ENCODE results near the gene KHDC4. TPM values are rescaled to one million over a fixed set of nuclear protein-coding genes. Genes with fewer than 3 reads are reported as not detected.
A peak's percentile ranks its signal among the peaks of the same experiment; 100 is the strongest.

Gene KHDC4
- total and polyA plus RNA-seq, 2 of the 4 experiments (the other 2 are of a cell fraction) = 28.0 to 29.9 TPM

DNA sequence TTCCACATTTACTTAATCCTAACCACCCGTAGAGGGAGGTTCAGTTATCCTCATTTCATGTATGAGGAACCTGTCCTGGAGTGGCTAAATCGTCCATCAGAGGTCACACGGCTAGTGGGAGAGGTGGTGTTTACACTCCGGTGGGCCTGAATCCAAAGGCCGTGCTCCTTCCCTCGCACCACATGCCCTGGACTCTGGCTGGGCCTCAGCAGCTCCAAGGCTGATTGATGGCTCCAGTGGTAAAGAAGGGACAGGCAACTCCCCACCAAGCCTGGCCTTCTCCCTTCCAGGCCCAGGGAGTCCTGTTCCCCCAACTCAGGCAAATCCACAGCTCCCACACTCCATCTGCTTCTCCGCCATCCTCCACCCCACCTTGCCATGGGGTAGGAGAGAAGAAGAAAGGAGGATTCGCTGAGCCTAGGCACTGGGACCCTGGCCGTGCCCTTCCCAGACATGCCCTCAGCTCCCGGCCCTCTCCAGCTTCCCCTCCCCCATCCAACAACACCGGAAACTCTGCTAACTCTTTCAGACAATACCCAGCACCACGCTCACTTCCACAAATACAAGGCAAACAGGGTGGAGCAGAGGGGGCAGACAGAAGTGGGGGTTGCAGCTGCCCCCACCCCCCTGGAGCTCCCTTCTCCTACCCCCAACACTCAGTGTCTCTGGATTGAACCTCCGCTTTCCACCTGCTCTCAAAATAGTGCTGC is 33.3 kb upstream of the KHDC4 start:
- WGBS, 2 experiments (ENCODE audit: extremely low coverage in 2 of 2, insufficient read length in 1 of 2) = no CpG with 5 or more reads among the region's 13 CpGs
- H3K27ac ChIP-seq (ENCODE audit: insufficient read depth, low read length) = peak overlapping the region; percentile 82
- no peak overlapping the region for H3K56ac ChIP-seq (ENCODE audit: extremely low read depth, insufficient read depth, low read length)
- H4K8ac ChIP-seq (ENCODE audit: low read depth in 2 of 2, low read length in 2 of 2) = peak overlapping the region; percentile 45 to 48; a peak in 2 of 4 replicates
- peak overlapping the region; percentile 56; the same call in 1 of the 3 replicates for H2BK15ac ChIP-seq (ENCODE audit: low read depth, low read length)
- H3K9ac ChIP-seq (ENCODE audit: low read depth, low read length) = peak overlapping the region; percentile 25
- peak overlapping the region; percentile 12; the same call in 1 of the 2 replicates for H3K4me2 ChIP-seq (ENCODE audit: low read depth, low read length)
- dilution Hi-C loops (cut with HindIII; ENCODE audit: low sequenced_read_pairs, unreplicated experiment) = no loop called here
- H3K4me3 ChIP-seq (ENCODE audit: insufficient read depth, low read depth, low read length) = no peak overlapping the region
- ATAC-seq (ENCODE audit: low read depth) = no peak
- no peak overlapping the region for H2BK120ac ChIP-seq (ENCODE audit: low read depth, low read length)
- no peak overlapping the region for H2BK20ac ChIP-seq (ENCODE audit: low read depth, low read length)
- peaks cover 50% of the 10 kb centered on the region for H3K4me1 ChIP-seq (ENCODE audit: control insufficient read depth, insufficient read depth, low read length)
- 0 out of 2 replicates have a peak overlapping the region, but pooled peaks have one; percentile 22 for H3K14ac ChIP-seq (replicated peaks; ENCODE audit: low read depth, low read length)
- H3K27me3 ChIP-seq (ENCODE audit: control insufficient read depth, insufficient read depth, low read length) = no peaks in the 10 kb centered on the region
- peaks cover 88% of the 10 kb centered on the region for H4K20me1 ChIP-seq (ENCODE audit: insufficient read depth, low read length)
- H2AFZ ChIP-seq (replicated peaks; ENCODE audit: low read length, poor library complexity) = no peak overlapping the region
- peak overlapping the region; percentile 62 for H3K18ac ChIP-seq (ENCODE audit: low read depth, low read length)
- ChIA-PET POLR2A (ENCODE audit: unreplicated experiment) (interaction anchor here (0.5 to 0.7 kb wide), 2 partner anchors 9 kb away, joined by 3 to 5 read pairs; no protein-coding TSS in a partner anchor), CTCF (interaction anchor here (1.0 to 1.4 kb wide), 2 partner anchors 13 to 22 kb away, joined by 4 read pairs; no protein-coding TSS in a partner anchor)
- no TSS peak for BruUV-seq (replicated peaks)
- H3K23ac ChIP-seq (ENCODE audit: low read depth, low read length) = peak overlapping the region; percentile 14; the same call in 1 of the 2 replicates
- peak overlapping the region; percentile 78 for H2AK5ac ChIP-seq (ENCODE audit: low read depth, low read length)
- intact Hi-C loops (cut with micrococcal nuclease) = no loop called here
- H4K5ac ChIP-seq (ENCODE audit: low read depth, low read length) = peak overlapping the region; percentile 14
- H2BK5ac ChIP-seq (ENCODE audit: low read depth, low read length, poor library complexity, severe bottlenecking) = peak overlapping the region; percentile 67
- H3K9me3 ChIP-seq (ENCODE audit: control insufficient read depth, insufficient read depth, low read length) = no peaks in the 10 kb centered on the region
- peak overlapping the region; percentile 47 for H2AK9ac ChIP-seq (replicated peaks; ENCODE audit: low read depth, low read length, poor library complexity)
- peaks cover 43% of the 10 kb centered on the region for H3K9me1 ChIP-seq (ENCODE audit: insufficient read depth, low read length)
- DNase-seq = no peak
- peak overlapping the region; percentile 57; the same call in 1 of the 2 replicates for H4K91ac ChIP-seq (ENCODE audit: insufficient read depth, low read depth, low read length)
- peak overlapping the region; percentile 68 for H3K4ac ChIP-seq (ENCODE audit: low read depth, low read length)
- H3K79me1 ChIP-seq (ENCODE audit: low read depth in 1 of 2, low read length in 2 of 2) = peaks cover 37 to 82% of the 10 kb centered on the region in 2 experiments
- H3K36me3 ChIP-seq (ENCODE audit: control insufficient read depth, insufficient read depth, low read length) = peaks cover 69% of the 10 kb centered on the region
- in situ Hi-C loops (cut with MboI; ENCODE audit: low sequenced_read_pairs) = no loop called here
- TF ChIP-seq, protein P1, sequence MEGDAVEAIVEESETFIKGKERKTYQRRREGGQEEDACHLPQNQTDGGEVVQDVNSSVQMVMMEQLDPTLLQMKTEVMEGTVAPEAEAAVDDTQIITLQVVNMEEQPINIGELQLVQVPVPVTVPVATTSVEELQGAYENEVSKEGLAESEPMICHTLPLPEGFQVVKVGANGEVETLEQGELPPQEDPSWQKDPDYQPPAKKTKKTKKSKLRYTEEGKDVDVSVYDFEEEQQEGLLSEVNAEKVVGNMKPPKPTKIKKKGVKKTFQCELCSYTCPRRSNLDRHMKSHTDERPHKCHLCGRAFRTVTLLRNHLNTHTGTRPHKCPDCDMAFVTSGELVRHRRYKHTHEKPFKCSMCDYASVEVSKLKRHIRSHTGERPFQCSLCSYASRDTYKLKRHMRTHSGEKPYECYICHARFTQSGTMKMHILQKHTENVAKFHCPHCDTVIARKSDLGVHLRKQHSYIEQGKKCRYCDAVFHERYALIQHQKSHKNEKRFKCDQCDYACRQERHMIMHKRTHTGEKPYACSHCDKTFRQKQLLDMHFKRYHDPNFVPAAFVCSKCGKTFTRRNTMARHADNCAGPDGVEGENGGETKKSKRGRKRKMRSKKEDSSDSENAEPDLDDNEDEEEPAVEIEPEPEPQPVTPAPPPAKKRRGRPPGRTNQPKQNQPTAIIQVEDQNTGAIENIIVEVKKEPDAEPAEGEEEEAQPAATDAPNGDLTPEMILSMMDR (conservative IDR thresholded peaks at IDR 0.05; ENCODE audit: low read depth, low read length) = no peak
- TF ChIP-seq CEBPB (IDR thresholded peaks at IDR 0.05; ENCODE audit: low read depth, low read length) = no peak
- TF ChIP-seq RFX5 (IDR thresholded peaks at IDR 0.05; ENCODE audit: low read depth, low read length) = no peak
- no peak for TF ChIP-seq MAFK (IDR thresholded peaks at IDR 0.05; ENCODE audit: low read depth, low read length)
- no peak for TF ChIP-seq POLR2A (IDR thresholded peaks at IDR 0.05; ENCODE audit: low read depth, low read length)
- TF ChIP-seq FOS (IDR thresholded peaks at IDR 0.05; ENCODE audit: low read depth, low read length) = no peak
- no peak for TF ChIP-seq CHD1 (IDR thresholded peaks at IDR 0.05; ENCODE audit: low read depth, low read length)
- TF ChIP-seq, protein P2, sequence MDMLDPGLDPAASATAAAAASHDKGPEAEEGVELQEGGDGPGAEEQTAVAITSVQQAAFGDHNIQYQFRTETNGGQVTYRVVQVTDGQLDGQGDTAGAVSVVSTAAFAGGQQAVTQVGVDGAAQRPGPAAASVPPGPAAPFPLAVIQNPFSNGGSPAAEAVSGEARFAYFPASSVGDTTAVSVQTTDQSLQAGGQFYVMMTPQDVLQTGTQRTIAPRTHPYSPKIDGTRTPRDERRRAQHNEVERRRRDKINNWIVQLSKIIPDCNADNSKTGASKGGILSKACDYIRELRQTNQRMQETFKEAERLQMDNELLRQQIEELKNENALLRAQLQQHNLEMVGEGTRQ (IDR thresholded peaks at IDR 0.05; ENCODE audit: low read depth, low read length) = no peak
- no peak for TF ChIP-seq BHLHE40 (IDR thresholded peaks at IDR 0.05; ENCODE audit: low read depth, low read length)
- TF ChIP-seq MAZ (IDR thresholded peaks at IDR 0.05; ENCODE audit: borderline replicate concordance, low read depth, low read length) = no peak
- TF ChIP-seq RAD21 (IDR thresholded peaks at IDR 0.05; ENCODE audit: low read length) = no peak
- no peak for TF ChIP-seq MXI1 (IDR thresholded peaks at IDR 0.05; ENCODE audit: borderline replicate concordance, low read depth, low read length)
- no peak for TF ChIP-seq NFE2L2 (IDR thresholded peaks at IDR 0.05; ENCODE audit: low read depth, low read length)
- TF ChIP-seq SMC3 (IDR thresholded peaks at IDR 0.05; ENCODE audit: low read depth, low read length) = no peak
- TF ChIP-seq, protein P3, sequence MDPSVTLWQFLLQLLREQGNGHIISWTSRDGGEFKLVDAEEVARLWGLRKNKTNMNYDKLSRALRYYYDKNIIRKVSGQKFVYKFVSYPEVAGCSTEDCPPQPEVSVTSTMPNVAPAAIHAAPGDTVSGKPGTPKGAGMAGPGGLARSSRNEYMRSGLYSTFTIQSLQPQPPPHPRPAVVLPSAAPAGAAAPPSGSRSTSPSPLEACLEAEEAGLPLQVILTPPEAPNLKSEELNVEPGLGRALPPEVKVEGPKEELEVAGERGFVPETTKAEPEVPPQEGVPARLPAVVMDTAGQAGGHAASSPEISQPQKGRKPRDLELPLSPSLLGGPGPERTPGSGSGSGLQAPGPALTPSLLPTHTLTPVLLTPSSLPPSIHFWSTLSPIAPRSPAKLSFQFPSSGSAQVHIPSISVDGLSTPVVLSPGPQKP (IDR thresholded peaks at IDR 0.05; ENCODE audit: borderline replicate concordance, low read depth, low read length) = no peak

Measured in IMR-90 (cell line).